ENCODE results near the gene BOC.

DNA sequence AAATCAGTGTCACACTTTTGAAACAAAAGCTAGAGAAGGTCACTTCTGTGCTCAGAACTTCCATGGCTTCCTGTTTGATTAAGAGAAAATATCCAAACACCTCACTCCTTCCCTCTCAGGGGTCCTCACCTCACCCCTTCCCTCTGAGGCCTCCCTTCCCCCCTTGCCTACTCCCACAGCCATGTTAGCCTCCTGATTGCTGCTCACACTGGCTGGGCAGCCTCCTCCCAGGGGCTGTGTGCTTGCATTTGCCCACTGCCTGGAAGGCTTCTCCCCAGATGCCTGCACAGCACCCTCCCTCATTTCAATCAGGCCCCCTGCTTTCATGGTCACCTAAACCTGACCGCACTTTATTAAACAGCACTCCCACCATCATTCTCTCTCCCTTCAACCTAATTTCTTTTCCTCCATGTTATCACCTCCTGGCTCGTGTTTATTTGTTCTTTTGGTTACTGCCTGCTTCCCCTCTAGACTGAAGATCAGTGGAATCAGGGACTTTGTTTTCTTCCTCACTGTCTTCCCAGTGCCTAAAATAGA is 10.4 kb downstream of the BOC start:
- TF ChIP-seq, protein P1, sequence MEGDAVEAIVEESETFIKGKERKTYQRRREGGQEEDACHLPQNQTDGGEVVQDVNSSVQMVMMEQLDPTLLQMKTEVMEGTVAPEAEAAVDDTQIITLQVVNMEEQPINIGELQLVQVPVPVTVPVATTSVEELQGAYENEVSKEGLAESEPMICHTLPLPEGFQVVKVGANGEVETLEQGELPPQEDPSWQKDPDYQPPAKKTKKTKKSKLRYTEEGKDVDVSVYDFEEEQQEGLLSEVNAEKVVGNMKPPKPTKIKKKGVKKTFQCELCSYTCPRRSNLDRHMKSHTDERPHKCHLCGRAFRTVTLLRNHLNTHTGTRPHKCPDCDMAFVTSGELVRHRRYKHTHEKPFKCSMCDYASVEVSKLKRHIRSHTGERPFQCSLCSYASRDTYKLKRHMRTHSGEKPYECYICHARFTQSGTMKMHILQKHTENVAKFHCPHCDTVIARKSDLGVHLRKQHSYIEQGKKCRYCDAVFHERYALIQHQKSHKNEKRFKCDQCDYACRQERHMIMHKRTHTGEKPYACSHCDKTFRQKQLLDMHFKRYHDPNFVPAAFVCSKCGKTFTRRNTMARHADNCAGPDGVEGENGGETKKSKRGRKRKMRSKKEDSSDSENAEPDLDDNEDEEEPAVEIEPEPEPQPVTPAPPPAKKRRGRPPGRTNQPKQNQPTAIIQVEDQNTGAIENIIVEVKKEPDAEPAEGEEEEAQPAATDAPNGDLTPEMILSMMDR (IDR thresholded peaks at IDR 0.05; ENCODE audit: low read depth, low read length, poor library complexity, severe bottlenecking), result no peak
- no peak for TF ChIP-seq EZH2phosphoT487 (IDR thresholded peaks at IDR 0.05; ENCODE audit: borderline replicate concordance, low read length)

Data from DOHH2 (cell line).